CD14-positive monocyte (primary cell): ENCODE measurements around the gene FEM1A. TPM values are rescaled to one million over a fixed set of nuclear protein-coding genes. Genes with fewer than 3 reads are reported as not detected.

Source experiments
- DNase-seq, 3 donors: peaks; one replicate each; pipeline ENCODE4 v3.0.0-alpha.2; 2011 to 2022
- H2AFZ ChIP-seq: 2 replicates; pipeline ENCODE4 v1.6.0; 2012; ENCODE audit warnings: mild to moderate bottlenecking, low read depth, low read length, inconsistent platforms; ENCODE audit not compliant: insufficient read depth, poor library complexity, severe bottlenecking
- H3K27ac ChIP-seq, 2 donors: 1 replicate in 1 of 2; 2 replicates in 1 of 2; pipeline ENCODE4 v1.5.1; 2012 to 2013; ENCODE audit warnings: low read length in 2 of 2, control low read depth in 1 of 2, inconsistent platforms in 1 of 2, low read depth in 1 of 2, mild to moderate bottlenecking in 1 of 2
- H3K27me3 ChIP-seq, 2 donors: one replicate each; pipeline versions ENCODE4 v1.6.0 to v1.6.1; 2011 to 2013; ENCODE audit warnings: low read length in 2 of 2; ENCODE audit not compliant: control insufficient read depth in 2 of 2, insufficient read depth in 2 of 2
- H3K36me3 ChIP-seq, 2 donors: replicated peaks in 1 of 2; 1 replicate in 1 of 2; 2 replicates in 1 of 2; pipeline versions ENCODE4 v1.5.1 to v1.6.1; 2012 to 2013; ENCODE audit warnings: low read length in 2 of 2, control low read depth in 1 of 2, inconsistent platforms in 1 of 2, mild to moderate bottlenecking in 1 of 2; ENCODE audit not compliant: insufficient read depth in 2 of 2, control insufficient read depth in 1 of 2
- H3K4me1 ChIP-seq, 2 donors: 1 replicate in 1 of 2; 2 replicates in 1 of 2; pipeline versions ENCODE4 v1.5.1 to v1.6.1; 2012 to 2013; ENCODE audit warnings: low read length in 2 of 2, control low read depth in 1 of 2, inconsistent platforms in 1 of 2, mild to moderate bottlenecking in 1 of 2, moderate library complexity in 1 of 2; ENCODE audit not compliant: insufficient read depth in 2 of 2, control insufficient read depth in 1 of 2
- H3K4me2 ChIP-seq: replicated peaks from 2 replicates; pipeline ENCODE3; 2012; ENCODE audit warnings: low read length, moderate library complexity, mild to moderate bottlenecking; ENCODE audit not compliant: poor library complexity, severe bottlenecking; ENCODE audit errors: extremely low read depth
- H3K4me3 ChIP-seq, 3 experiments: fragments of 200-600 bp in 1 of 3; sonication (generic) in 1 of 3; replicated peaks in 1 of 3; 1 replicate in 2 of 3; 2 replicates in 1 of 3; pipeline ENCODE4 v1.5.1; 2011 to 2013; ENCODE audit warnings: low read length in 3 of 3, mild to moderate bottlenecking in 3 of 3, control low read depth in 2 of 3, low read depth in 2 of 3, inconsistent platforms in 1 of 3, moderate library complexity in 1 of 3
- H3K79me2 ChIP-seq: 2 replicates; pipeline ENCODE4 v1.6.0; 2012; ENCODE audit warnings: mild to moderate bottlenecking, control low read depth, inconsistent platforms, low read length, moderate library complexity; ENCODE audit not compliant: insufficient read depth
- H3K9ac ChIP-seq: 2 replicates; pipeline ENCODE4 v1.6.0; 2017; ENCODE audit warnings: low read length, mild to moderate bottlenecking; ENCODE audit not compliant: insufficient read depth, poor library complexity, severe bottlenecking
- H3K9me3 ChIP-seq, 2 donors: replicated peaks in 1 of 2; 1 replicate in 1 of 2; 2 replicates in 1 of 2; pipeline versions ENCODE4 v1.5.1 to v1.6.1; 2012 to 2013; ENCODE audit warnings: low read length in 2 of 2, control low read depth in 1 of 2; ENCODE audit not compliant: control insufficient read depth in 1 of 2, insufficient read depth in 1 of 2
- H4K20me1 ChIP-seq: 2 replicates; pipeline ENCODE4 v1.6.0; 2012; ENCODE audit warnings: mild to moderate bottlenecking, low read length, control low read depth, moderate library complexity; ENCODE audit not compliant: insufficient read depth
- H3K27ac Mint-ChIP-seq, 7 donors: one replicate each; pipeline ENCODE4 v1.8.0; 2020; ENCODE audit warnings: mild to moderate bottlenecking in 7 of 7, mixed read lengths in 7 of 7, moderate library complexity in 6 of 7, inconsistent platforms in 2 of 7
- H3K27me3 Mint-ChIP-seq, 3 donors: one replicate each; pipeline ENCODE4 v1.8.0; 2021 to 2022; ENCODE audit warnings: low read depth in 3 of 3, mild to moderate bottlenecking in 3 of 3, mixed read lengths in 3 of 3, moderate library complexity in 3 of 3, inconsistent platforms in 1 of 3
- H3K36me3 Mint-ChIP-seq, 2 donors: one replicate each; pipeline ENCODE4 v1.8.0; 2020; ENCODE audit warnings: mixed read lengths in 2 of 2, inconsistent platforms in 1 of 2, mild to moderate bottlenecking in 1 of 2
- H3K4me1 Mint-ChIP-seq: one replicate; pipeline ENCODE4 v1.8.0; 2020; ENCODE audit warnings: mild to moderate bottlenecking, mixed read lengths
- H3K4me3 Mint-ChIP-seq, 2 donors: one replicate each; pipeline ENCODE4 v1.8.0; 2020; ENCODE audit warnings: mild to moderate bottlenecking in 2 of 2, mixed read lengths in 2 of 2, moderate library complexity in 1 of 2
- H3K9me3 Mint-ChIP-seq, 7 donors: one replicate each; pipeline ENCODE4 v1.8.0; 2020 to 2022; ENCODE audit warnings: mixed read lengths in 7 of 7, mild to moderate bottlenecking in 6 of 7, moderate library complexity in 6 of 7, inconsistent platforms in 2 of 7
- WGBS: methylation state at CpG from one replicate; pipeline ENCODE4 v1.1.5; 2013; ENCODE audit warnings: missing lambda C conversion rate; ENCODE audit not compliant: insufficient coverage; 5-methylcytosine and 5-hydroxymethylcytosine counted together
- intact Hi-C, 2 donors: fragments of 100-400 bp; cut with micrococcal nuclease; formaldehyde crosslinking; loops; one replicate each; pipeline versions ENCODE4 v1.15.0 to v1.15.1; 2023
- polyA plus RNA-seq, 3 donors: library from polyadenylated mRNA; depleted of rRNA in 1 of 3; unstranded in 2 of 3; stranded (reverse) in 1 of 3; fragments of 300-500 nt in 2 of 3; fragments of >200 nt in 1 of 3; fragmentation: Illumina TruSeq in 2 of 3; gene quantifications; 1 replicate in 2 of 3; 2 replicates in 1 of 3; pipeline ENCODE4 v1.2.3, GENCODE V29; 2012 to 2021
- TF ChIP-seq, protein P1 (sequence below): fragments of 200-600 bp; IDR thresholded peaks from one replicate; pipeline ENCODE4 v1.8.0; 2022; ENCODE audit warnings: antibody characterized with exemption, mild to moderate bottlenecking

The FEM1A gene
- polyA plus RNA-seq, 3 donors: 2.1 to 4.2 (median 2.4) TPM

DNA sequence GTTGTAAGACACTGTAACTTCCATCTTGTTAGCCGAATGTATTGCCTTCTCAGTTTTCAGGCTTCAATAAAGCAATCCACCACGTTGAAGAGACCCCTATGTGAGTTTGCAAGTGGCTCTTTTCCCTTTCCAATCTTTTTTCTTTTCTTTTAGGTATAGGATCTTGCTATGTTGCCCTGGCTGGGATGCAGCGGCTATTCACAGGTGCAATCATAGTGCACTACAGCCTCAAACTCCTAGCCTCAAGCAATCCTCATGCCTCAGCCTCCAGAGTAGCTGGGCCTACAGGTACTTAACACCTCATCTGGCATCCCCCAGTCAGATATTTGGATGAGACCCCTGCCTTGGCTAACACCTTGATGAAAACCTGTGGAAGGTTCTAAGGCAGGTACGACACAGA is 33.5 kb upstream of the FEM1A start:
- no peak for DNase-seq
- Histone ChIP-seq H3K9ac (no peak overlapping the region), H3K36me3 (no peaks in the 10 kb centered on the region), H3K79me2 (no peaks in the 10 kb centered on the region), H2AFZ (no peak overlapping the region), H3K4me1 (peaks cover 8 to 10% of the 10 kb centered on the region in 2 donors), H3K9me3 (peaks cover 0 to 5% of the 10 kb centered on the region in 2 donors), H3K27ac (no peak overlapping the region), H4K20me1 (no peaks in the 10 kb centered on the region), H3K4me3 (no peak overlapping the region), H3K4me2 (no peak overlapping the region), H3K27me3 (peaks cover 0 to 29% of the 10 kb centered on the region in 2 donors)
- Mint-ChIP-seq H3K4me1 (peaks cover 7% of the 10 kb centered on the region), H3K27ac (no peak overlapping the region), H3K27me3 (peaks cover 21 to 61% (median 38%) of the 10 kb centered on the region in 3 donors), H3K36me3 (no peaks in the 10 kb centered on the region), H3K4me3 (no peak overlapping the region), H3K9me3 (peaks cover 0 to 9% (median 4%) of the 10 kb centered on the region in 7 donors)
- WGBS: 100% methylated on average over 1 of the region's 4 CpGs
- intact Hi-C loops: no loop called here
- TF ChIP-seq, protein P1, sequence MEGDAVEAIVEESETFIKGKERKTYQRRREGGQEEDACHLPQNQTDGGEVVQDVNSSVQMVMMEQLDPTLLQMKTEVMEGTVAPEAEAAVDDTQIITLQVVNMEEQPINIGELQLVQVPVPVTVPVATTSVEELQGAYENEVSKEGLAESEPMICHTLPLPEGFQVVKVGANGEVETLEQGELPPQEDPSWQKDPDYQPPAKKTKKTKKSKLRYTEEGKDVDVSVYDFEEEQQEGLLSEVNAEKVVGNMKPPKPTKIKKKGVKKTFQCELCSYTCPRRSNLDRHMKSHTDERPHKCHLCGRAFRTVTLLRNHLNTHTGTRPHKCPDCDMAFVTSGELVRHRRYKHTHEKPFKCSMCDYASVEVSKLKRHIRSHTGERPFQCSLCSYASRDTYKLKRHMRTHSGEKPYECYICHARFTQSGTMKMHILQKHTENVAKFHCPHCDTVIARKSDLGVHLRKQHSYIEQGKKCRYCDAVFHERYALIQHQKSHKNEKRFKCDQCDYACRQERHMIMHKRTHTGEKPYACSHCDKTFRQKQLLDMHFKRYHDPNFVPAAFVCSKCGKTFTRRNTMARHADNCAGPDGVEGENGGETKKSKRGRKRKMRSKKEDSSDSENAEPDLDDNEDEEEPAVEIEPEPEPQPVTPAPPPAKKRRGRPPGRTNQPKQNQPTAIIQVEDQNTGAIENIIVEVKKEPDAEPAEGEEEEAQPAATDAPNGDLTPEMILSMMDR: no peak

DNA sequence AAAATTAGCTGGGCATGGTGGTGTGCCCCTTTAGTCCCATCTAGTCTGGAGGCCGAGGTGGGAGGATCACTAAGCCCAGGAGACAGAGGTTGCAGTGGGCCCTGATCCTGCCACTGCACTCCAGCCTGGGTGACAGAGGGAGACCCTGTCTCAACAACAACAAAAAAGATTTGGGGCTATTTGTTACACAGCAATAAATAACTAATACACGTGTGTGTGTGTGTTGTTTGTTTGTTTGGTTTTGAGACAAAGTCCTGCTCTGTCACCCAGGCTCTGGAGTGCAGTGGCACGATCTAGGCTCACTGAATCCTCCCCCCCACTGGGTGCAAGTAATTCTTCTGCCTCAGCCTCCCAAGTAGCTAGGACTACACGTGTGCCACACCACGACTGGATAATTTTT is 32.9 kb upstream of the FEM1A start:
- Histone ChIP-seq H3K36me3 (no peaks in the 10 kb centered on the region), H3K27me3 (peaks cover 0 to 29% of the 10 kb centered on the region in 2 donors), H4K20me1 (no peaks in the 10 kb centered on the region), H3K79me2 (no peaks in the 10 kb centered on the region), H3K9ac (no peak overlapping the region), H3K9me3 (peaks cover 0 to 5% of the 10 kb centered on the region in 2 donors), H3K27ac (no peak overlapping the region), H3K4me2 (no peak overlapping the region), H3K4me3 (no peak overlapping the region), H3K4me1 (peaks cover 8 to 10% of the 10 kb centered on the region in 2 donors), H2AFZ (no peak overlapping the region)
- Mint-ChIP-seq H3K9me3 (peaks cover 0 to 9% (median 4%) of the 10 kb centered on the region in 7 donors), H3K4me3 (peak overlapping the region in 1 of 2 donors; percentile 7), H3K36me3 (no peaks in the 10 kb centered on the region), H3K27me3 (peaks cover 21 to 61% (median 40%) of the 10 kb centered on the region in 3 donors), H3K4me1 (peaks cover 7% of the 10 kb centered on the region), H3K27ac (peak overlapping the region in 1 of 7 donors; percentile 51)
- no CpG with 5 or more reads among the region's 5 CpGs for WGBS
- intact Hi-C loops: no loop called here
- no peak for DNase-seq
- TF ChIP-seq, protein P1: no peak
